ENCODE data around the gene FOXI1. TPM values are rescaled to one million over a fixed set of nuclear protein-coding genes. Genes with fewer than 3 reads are reported as not detected.

Gene FOXI1
- total RNA-seq, 1 experiment from 2014 or later, result not detected

GRCh38 chr5:170076211-170076610, 29.5 kb upstream of the FOXI1 start:
- Histone ChIP-seq H4K20me1 (ENCODE audit: insufficient read depth) (no peaks in the 10 kb centered on the region), H3K79me2 (ENCODE audit: insufficient read depth, low read length) (no peaks in the 10 kb centered on the region), H3K9ac (ENCODE audit: low read length) (no peak overlapping the region), H2AFZ (ENCODE audit: low read depth, low read length, poor library complexity, severe bottlenecking) (no peak overlapping the region), H3K9me3 (ENCODE audit: control insufficient read depth in 1 of 2, insufficient read depth in 1 of 2, low read depth in 1 of 2, low read length in 2 of 2) (no peaks in the 10 kb centered on the region), H3K9me2 (ENCODE audit: insufficient read depth) (no peaks in the 10 kb centered on the region), H3K36me3 (ENCODE audit: control insufficient read depth in 1 of 2, insufficient read depth in 2 of 2, low read length in 2 of 2) (no peaks in the 10 kb centered on the region), H3K27ac (ENCODE audit: low read depth, low read length) (no peak overlapping the region), H3K27me3 (ENCODE audit: insufficient read depth, low read length) (peaks cover 40% of the 10 kb centered on the region), H3K4me1 (ENCODE audit: control insufficient read depth in 1 of 2, insufficient read depth in 2 of 2, low read length in 2 of 2) (no peaks in the 10 kb centered on the region), H3K4me2 (ENCODE audit: low read length) (no peak overlapping the region), H3K4me3 (replicated peaks in 1 of 2; ENCODE audit: low read depth in 1 of 2, low read length in 2 of 2) (no peak overlapping the region)
- ChIA-PET CTCF (no interaction called here), POLR2A (no interaction called here), RAD21 (ENCODE audit: low non-redundant PET in 1 of 2, low total read pairs in 2 of 2, uncharacterized antibody in 2 of 2, unreplicated experiment in 2 of 2) (no interaction called here)
- TF ChIP-seq CBX3 (IDR thresholded peaks at IDR 0.05; ENCODE audit: low read depth), result no peak
- no peak for TF ChIP-seq RAD21 (IDR thresholded peaks at IDR 0.05; ENCODE audit: low read depth)
- TF ChIP-seq POLR2A (IDR thresholded peaks at IDR 0.05; ENCODE audit: borderline replicate concordance, extremely low read depth, insufficient read depth, insufficient read length), result no peak
- TF ChIP-seq JUND (IDR thresholded peaks at IDR 0.05), result no peak
- TF ChIP-seq EZH2phosphoT487 (IDR thresholded peaks at IDR 0.05; ENCODE audit: borderline replicate concordance), result no peak
- no peak for TF ChIP-seq CEBPB (IDR thresholded peaks at IDR 0.05; ENCODE audit: low read depth)
- TF ChIP-seq YY1 (IDR thresholded peaks at IDR 0.05; ENCODE audit: extremely low read depth, insufficient replicate concordance, low read depth, low read length), result no peak
- no peak for TF ChIP-seq REST (IDR thresholded peaks at IDR 0.05; ENCODE audit: low read depth)
- TF ChIP-seq TCF7L2 (IDR thresholded peaks at IDR 0.05; ENCODE audit: borderline replicate concordance, extremely low read depth, insufficient read depth, insufficient read length), result no peak
- no peak for TF ChIP-seq SRF (IDR thresholded peaks at IDR 0.05; ENCODE audit: low read depth)
- no peak for ATAC-seq
- intact Hi-C loops (cut with micrococcal nuclease), result no loop called here
- no peak for DNase-seq (ENCODE audit: low read depth, low spot score)
- no TSS peak for BruUV-seq (replicated peaks)

Measured in HCT116 (cell line).